H1 (cell line): ENCODE results near the gene SPDYC. TPM values are rescaled to one million over a fixed set of nuclear protein-coding genes. Genes with fewer than 3 reads are reported as not detected.

ENCODE experiments used
- polyA plus RNA-seq, 7 experiments: library from polyadenylated mRNA; depleted of rRNA in 3 of 7; stranded (reverse) in 5 of 7; unstranded in 2 of 7; fragments of >200 nt in 5 of 7; fragments of 200-250 nt in 2 of 7; gene quantifications; 1 replicate in 5 of 7; 2 replicates in 1 of 7; 4 replicates in 1 of 7; pipeline versions ENCODE4 v1.2.1 to v1.2.3, GENCODE V29; 2011 to 2013; ENCODE audit warnings: missing spikeins in 2 of 7, mixed read lengths in 2 of 7
- total RNA-seq: library from RNA; stranded (reverse); fragmentation: NEBNext Ultra II Directional; extraction: Animal tissue kit (Norgen Biotek cat#: 25700); gene quantifications from 2 replicates; pipeline ENCODE4 v1.2.1, GENCODE V29; 2021
- TF ChIP-seq, protein P1 (sequence below): fragments of 300-600 bp; sonication (generic); IDR thresholded peaks from 2 replicates; pipeline ENCODE4 v1.7.1; 2012; ENCODE audit warnings: low read length, moderate library complexity, mild to moderate bottlenecking, inconsistent platforms; ENCODE audit not compliant: insufficient replicate concordance

Gene SPDYC
- total and polyA plus RNA-seq, 2 of the 8 experiments (the other 6 are each of a cell fraction or from before 2014, with no cell fraction given), result 0.15 TPM; not detected in 1

DNA sequence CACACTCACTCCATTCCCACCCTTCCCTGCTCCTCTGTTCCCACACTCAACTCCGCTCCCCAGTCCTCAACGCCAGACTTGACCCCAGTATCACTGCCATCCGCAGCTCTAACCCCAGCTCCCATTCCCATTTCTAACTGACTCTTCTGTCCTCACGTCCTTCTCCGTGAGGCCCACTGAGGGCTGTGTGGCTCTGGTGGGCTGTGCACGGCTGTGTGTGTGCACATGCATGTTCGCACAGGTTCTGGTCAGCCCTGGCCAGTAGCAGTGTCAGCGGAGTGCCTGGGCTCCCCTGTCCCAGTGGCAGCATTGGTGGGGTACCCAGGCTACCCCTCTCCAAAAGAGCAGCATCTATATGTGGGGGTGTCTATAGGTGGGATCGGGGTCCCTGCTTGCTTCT lies 16.7 kb downstream of the SPDYC start (continued):
- TF ChIP-seq, protein P1, sequence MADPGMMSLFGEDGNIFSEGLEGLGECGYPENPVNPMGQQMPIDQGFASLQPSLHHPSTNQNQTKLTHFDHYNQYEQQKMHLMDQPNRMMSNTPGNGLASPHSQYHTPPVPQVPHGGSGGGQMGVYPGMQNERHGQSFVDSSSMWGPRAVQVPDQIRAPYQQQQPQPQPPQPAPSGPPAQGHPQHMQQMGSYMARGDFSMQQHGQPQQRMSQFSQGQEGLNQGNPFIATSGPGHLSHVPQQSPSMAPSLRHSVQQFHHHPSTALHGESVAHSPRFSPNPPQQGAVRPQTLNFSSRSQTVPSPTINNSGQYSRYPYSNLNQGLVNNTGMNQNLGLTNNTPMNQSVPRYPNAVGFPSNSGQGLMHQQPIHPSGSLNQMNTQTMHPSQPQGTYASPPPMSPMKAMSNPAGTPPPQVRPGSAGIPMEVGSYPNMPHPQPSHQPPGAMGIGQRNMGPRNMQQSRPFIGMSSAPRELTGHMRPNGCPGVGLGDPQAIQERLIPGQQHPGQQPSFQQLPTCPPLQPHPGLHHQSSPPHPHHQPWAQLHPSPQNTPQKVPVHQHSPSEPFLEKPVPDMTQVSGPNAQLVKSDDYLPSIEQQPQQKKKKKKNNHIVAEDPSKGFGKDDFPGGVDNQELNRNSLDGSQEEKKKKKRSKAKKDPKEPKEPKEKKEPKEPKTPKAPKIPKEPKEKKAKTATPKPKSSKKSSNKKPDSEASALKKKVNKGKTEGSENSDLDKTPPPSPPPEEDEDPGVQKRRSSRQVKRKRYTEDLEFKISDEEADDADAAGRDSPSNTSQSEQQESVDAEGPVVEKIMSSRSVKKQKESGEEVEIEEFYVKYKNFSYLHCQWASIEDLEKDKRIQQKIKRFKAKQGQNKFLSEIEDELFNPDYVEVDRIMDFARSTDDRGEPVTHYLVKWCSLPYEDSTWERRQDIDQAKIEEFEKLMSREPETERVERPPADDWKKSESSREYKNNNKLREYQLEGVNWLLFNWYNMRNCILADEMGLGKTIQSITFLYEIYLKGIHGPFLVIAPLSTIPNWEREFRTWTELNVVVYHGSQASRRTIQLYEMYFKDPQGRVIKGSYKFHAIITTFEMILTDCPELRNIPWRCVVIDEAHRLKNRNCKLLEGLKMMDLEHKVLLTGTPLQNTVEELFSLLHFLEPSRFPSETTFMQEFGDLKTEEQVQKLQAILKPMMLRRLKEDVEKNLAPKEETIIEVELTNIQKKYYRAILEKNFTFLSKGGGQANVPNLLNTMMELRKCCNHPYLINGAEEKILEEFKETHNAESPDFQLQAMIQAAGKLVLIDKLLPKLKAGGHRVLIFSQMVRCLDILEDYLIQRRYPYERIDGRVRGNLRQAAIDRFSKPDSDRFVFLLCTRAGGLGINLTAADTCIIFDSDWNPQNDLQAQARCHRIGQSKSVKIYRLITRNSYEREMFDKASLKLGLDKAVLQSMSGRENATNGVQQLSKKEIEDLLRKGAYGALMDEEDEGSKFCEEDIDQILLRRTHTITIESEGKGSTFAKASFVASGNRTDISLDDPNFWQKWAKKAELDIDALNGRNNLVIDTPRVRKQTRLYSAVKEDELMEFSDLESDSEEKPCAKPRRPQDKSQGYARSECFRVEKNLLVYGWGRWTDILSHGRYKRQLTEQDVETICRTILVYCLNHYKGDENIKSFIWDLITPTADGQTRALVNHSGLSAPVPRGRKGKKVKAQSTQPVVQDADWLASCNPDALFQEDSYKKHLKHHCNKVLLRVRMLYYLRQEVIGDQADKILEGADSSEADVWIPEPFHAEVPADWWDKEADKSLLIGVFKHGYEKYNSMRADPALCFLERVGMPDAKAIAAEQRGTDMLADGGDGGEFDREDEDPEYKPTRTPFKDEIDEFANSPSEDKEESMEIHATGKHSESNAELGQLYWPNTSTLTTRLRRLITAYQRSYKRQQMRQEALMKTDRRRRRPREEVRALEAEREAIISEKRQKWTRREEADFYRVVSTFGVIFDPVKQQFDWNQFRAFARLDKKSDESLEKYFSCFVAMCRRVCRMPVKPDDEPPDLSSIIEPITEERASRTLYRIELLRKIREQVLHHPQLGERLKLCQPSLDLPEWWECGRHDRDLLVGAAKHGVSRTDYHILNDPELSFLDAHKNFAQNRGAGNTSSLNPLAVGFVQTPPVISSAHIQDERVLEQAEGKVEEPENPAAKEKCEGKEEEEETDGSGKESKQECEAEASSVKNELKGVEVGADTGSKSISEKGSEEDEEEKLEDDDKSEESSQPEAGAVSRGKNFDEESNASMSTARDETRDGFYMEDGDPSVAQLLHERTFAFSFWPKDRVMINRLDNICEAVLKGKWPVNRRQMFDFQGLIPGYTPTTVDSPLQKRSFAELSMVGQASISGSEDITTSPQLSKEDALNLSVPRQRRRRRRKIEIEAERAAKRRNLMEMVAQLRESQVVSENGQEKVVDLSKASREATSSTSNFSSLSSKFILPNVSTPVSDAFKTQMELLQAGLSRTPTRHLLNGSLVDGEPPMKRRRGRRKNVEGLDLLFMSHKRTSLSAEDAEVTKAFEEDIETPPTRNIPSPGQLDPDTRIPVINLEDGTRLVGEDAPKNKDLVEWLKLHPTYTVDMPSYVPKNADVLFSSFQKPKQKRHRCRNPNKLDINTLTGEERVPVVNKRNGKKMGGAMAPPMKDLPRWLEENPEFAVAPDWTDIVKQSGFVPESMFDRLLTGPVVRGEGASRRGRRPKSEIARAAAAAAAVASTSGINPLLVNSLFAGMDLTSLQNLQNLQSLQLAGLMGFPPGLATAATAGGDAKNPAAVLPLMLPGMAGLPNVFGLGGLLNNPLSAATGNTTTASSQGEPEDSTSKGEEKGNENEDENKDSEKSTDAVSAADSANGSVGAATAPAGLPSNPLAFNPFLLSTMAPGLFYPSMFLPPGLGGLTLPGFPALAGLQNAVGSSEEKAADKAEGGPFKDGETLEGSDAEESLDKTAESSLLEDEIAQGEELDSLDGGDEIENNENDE, result no peak
